Loucy (cell line): Measurements from ENCODE around the gene DIPK1B.

ENCODE experiments used
- H2AFZ ChIP-seq: fragments of 200-600 bp; sonication (generic); 2 replicates; pipeline ENCODE4 v1.6.0; 2016; ENCODE audit warnings: antibody characterized with exemption, mild to moderate bottlenecking, low read length, moderate library complexity
- H3F3A ChIP-seq: fragments of 200-600 bp; 2 replicates; pipeline ENCODE4 v1.6.0; 2016; ENCODE audit warnings: antibody characterized with exemption, low read depth, mild to moderate bottlenecking
- H3K27me3 ChIP-seq: fragments of 200-600 bp; sonication (generic); 2 replicates; pipeline ENCODE4 v1.6.1; 2014; ENCODE audit warnings: low read length, mild to moderate bottlenecking; ENCODE audit not compliant: insufficient read depth, poor library complexity, severe bottlenecking
- H3K36me3 ChIP-seq: fragments of 200-600 bp; sonication (generic); 2 replicates; pipeline ENCODE4 v1.6.1; 2016; ENCODE audit warnings: low read length; ENCODE audit not compliant: insufficient read depth
- H3K4me1 ChIP-seq: fragments of 200-600 bp; sonication (generic); 2 replicates; pipeline ENCODE4 v1.5.1; 2014; ENCODE audit warnings: low read length, mild to moderate bottlenecking; ENCODE audit not compliant: insufficient read depth, poor library complexity, severe bottlenecking
- H3K4me2 ChIP-seq: fragments of 200-600 bp; sonication (generic); 2 replicates; pipeline ENCODE4 v1.6.0; 2014; ENCODE audit warnings: antibody characterized with exemption, low read length, low read depth, mild to moderate bottlenecking; ENCODE audit not compliant: poor library complexity, severe bottlenecking
- H3K4me3 ChIP-seq: fragments of 200-600 bp; sonication (generic); 2 replicates; pipeline ENCODE4 v1.5.1; 2014; ENCODE audit warnings: low read length, mild to moderate bottlenecking, mixed read lengths; ENCODE audit not compliant: poor library complexity, severe bottlenecking
- H3K79me2 ChIP-seq: fragments of 200-600 bp; sonication (generic); 2 replicates; pipeline ENCODE4 v1.6.1; 2014; ENCODE audit warnings: low read length; ENCODE audit not compliant: insufficient read depth
- H3K9ac ChIP-seq: fragments of 200-600 bp; sonication (generic); 2 replicates; pipeline ENCODE4 v1.6.0; 2014; ENCODE audit warnings: mild to moderate bottlenecking, low read depth, low read length, moderate library complexity; ENCODE audit not compliant: poor library complexity, severe bottlenecking
- H3K9me2 ChIP-seq: fragments of 200-600 bp; sonication (generic); replicated peaks from 2 replicates; pipeline ENCODE4 v1.6.1; 2016; ENCODE audit warnings: low read depth, low read length, mixed read lengths
- H3K9me3 ChIP-seq: fragments of 200-600 bp; sonication (generic); 2 replicates; pipeline ENCODE4 v1.6.1; 2014; ENCODE audit warnings: mild to moderate bottlenecking, antibody characterized with exemption, low read length, low read depth; ENCODE audit not compliant: insufficient read depth
- H4K20me1 ChIP-seq: fragments of 200-600 bp; sonication (generic); 2 replicates; pipeline ENCODE4 v1.6.0; 2014; ENCODE audit warnings: antibody characterized with exemption, low read length, mild to moderate bottlenecking; ENCODE audit not compliant: insufficient read depth, poor library complexity, severe bottlenecking
- EZH2phosphoT487 ChIP-seq: fragments of 200-600 bp; IDR thresholded peaks from 2 replicates; pipeline ENCODE4 v1.6.1; 2018; ENCODE audit warnings: antibody characterized with exemption, mild to moderate bottlenecking, moderate library complexity, borderline replicate concordance
- TF ChIP-seq, protein P1 (sequence below): fragments of 200-600 bp; sonication (generic); conservative IDR thresholded peaks from 2 replicates; pipeline ENCODE4 v1.5.1; 2014; ENCODE audit warnings: mild to moderate bottlenecking, antibody characterized with exemption, low read length

Gene DIPK1B

GRCh38 chr9:136740971-136741882 lies 28.9 kb downstream of the DIPK1B start:
- Histone ChIP-seq H4K20me1 (no peaks in the 10 kb centered on the region), H3K79me2 (no peaks in the 10 kb centered on the region), H3K4me3 (no peak overlapping the region), H3K36me3 (no peaks in the 10 kb centered on the region), H3K9ac (no peak overlapping the region), H3K9me3 (no peaks in the 10 kb centered on the region), H3K4me1 (no peaks in the 10 kb centered on the region), H3K27me3 (no peaks in the 10 kb centered on the region), H2AFZ (no peak overlapping the region), H3K4me2 (no peak overlapping the region), H3F3A (no peaks in the 10 kb centered on the region), H3K9me2 (no peaks in the 10 kb centered on the region)
- TF ChIP-seq EZH2phosphoT487 = no peak
- TF ChIP-seq, protein P1, sequence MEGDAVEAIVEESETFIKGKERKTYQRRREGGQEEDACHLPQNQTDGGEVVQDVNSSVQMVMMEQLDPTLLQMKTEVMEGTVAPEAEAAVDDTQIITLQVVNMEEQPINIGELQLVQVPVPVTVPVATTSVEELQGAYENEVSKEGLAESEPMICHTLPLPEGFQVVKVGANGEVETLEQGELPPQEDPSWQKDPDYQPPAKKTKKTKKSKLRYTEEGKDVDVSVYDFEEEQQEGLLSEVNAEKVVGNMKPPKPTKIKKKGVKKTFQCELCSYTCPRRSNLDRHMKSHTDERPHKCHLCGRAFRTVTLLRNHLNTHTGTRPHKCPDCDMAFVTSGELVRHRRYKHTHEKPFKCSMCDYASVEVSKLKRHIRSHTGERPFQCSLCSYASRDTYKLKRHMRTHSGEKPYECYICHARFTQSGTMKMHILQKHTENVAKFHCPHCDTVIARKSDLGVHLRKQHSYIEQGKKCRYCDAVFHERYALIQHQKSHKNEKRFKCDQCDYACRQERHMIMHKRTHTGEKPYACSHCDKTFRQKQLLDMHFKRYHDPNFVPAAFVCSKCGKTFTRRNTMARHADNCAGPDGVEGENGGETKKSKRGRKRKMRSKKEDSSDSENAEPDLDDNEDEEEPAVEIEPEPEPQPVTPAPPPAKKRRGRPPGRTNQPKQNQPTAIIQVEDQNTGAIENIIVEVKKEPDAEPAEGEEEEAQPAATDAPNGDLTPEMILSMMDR = no peak

DNA sequence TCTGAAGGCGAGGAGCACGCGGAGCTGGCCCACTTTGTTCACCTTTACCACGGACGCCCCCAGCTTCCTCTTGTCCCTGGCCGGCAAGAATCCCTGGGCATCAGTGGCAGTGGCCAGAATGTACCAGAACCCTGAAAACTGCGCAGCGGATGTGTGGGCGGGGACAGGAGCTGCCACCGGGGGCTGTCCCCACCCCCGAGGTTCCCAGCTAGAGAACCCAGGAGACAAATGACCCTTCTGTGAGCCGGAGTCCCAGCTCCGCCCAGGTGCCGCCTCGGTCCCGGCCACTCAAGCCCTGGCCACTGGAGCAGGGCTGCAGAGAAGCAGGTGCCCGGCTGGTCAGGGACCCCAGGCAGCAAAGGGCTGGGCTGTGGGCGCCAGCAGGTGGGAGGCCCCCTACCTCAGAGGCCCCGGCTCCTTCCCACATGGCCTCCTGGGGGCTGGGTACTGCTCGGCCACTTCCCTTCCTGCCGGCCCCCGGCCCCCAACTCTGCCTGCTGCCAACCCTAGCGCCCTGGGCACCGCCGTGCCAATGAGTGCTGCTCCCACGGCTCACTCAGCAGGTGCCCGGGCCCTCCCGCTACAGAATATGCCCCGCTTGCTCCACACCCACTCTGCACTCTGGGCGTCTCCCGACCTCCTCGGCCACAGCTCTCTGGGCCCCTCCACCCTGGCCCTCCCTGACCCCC lies 29.7 kb downstream of the DIPK1B start:
- no peaks in the 10 kb centered on the region for H3K27me3 ChIP-seq

DNA sequence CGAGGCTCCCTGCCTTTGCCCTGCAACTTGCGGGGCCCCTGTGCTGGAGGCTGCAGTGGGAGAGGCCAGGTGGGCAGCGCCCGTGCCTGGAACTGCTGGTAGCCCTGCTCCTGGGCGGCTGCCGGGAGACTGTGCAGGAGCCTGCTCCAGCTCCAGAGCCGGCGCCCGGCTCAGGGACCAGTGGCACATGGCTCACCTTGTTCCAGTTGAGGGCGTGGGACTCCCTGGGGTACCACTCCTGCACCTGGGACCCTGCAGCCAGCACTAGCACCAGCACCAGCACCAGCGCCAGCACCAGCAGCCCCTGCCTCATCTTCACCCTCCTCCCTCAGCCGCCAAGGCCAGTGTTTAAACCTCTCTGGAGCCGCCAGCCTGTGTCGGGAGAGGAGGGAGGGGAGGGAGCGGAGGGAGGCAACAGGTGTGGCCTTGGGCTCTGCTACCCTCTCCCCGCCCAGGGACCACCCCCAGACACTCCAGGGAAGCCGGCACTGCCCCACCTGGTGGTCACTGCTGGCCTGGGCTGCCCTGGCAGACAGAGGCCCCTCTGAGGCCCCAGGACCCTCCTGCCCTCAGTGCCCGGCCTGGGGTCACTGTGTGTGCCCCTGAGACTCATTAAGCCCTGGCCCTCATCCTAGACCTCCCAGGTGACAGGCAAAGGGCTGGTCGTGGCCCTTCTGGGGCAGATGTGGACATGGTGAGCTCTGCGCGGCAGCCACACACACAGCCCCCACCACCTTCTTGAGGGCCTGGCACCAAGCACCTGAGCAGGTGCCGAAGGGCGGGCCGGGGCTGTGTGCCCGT lies 30.4 kb downstream of the DIPK1B start, which contains the start of gene LCN10:
LCN10 (minus strand) TSS at position 350 of the 801 bp plus-strand sequence; CDS start at position 313, 37 bp downstream.
- no peaks in the 10 kb centered on the region for H3F3A ChIP-seq
- no peaks in the 10 kb centered on the region for H3K9me3 ChIP-seq
- no peaks in the 10 kb centered on the region for H3K4me1 ChIP-seq
- H3K9me2 ChIP-seq = no peaks in the 10 kb centered on the region
- no peak within 1 kb of the TSS for H2AFZ ChIP-seq
- no peaks in the 10 kb centered on the region for H3K27me3 ChIP-seq
- no peak within 1 kb of the TSS for H3K4me2 ChIP-seq
- no peaks in the 10 kb centered on the region for H3K36me3 ChIP-seq
- no peaks in the 10 kb centered on the region for H3K79me2 ChIP-seq
- H3K9ac ChIP-seq = no peak within 1 kb of the TSS
- H4K20me1 ChIP-seq = no peaks in the 10 kb centered on the region
- TF ChIP-seq, protein P1 = peak; percentile 25; the same call in 1 of the 2 replicates
- TF ChIP-seq EZH2phosphoT487 = no peak
- no peak within 1 kb of the TSS for H3K4me3 ChIP-seq

More for the DNA sequence above, 29.7 kb downstream of the DIPK1B start:
- Histone ChIP-seq H3F3A (no peaks in the 10 kb centered on the region), H3K79me2 (no peaks in the 10 kb centered on the region), H3K9ac (no peak overlapping the region), H3K9me2 (no peaks in the 10 kb centered on the region), H2AFZ (no peak overlapping the region), H3K9me3 (no peaks in the 10 kb centered on the region), H3K4me2 (no peak overlapping the region), H4K20me1 (no peaks in the 10 kb centered on the region), H3K4me3 (no peak overlapping the region), H3K36me3 (no peaks in the 10 kb centered on the region), H3K4me1 (no peaks in the 10 kb centered on the region)
- TF ChIP-seq, protein P1 = no peak
- TF ChIP-seq EZH2phosphoT487 = no peak
